ENCODE results near the gene OSCAR. TPM values are rescaled to one million over a fixed set of nuclear protein-coding genes. Genes with fewer than 3 reads are reported as not detected.
A peak's percentile ranks its signal among the peaks of the same experiment; 100 is the strongest.

OSCAR gene
- total and polyA plus RNA-seq, 2 of the 13 experiments (the other 11 are each of a cell fraction or from before 2014, with no cell fraction given), result 1.9 TPM; not detected in 1

GRCh38 chr19:54115109-54116063 lies 14.8 kb upstream of the OSCAR start, which contains the start of the genes PRPF31 and TFPT (continued):
- no peak for TF ChIP-seq ATF6 (CRISPR knock-in tag; conservative IDR thresholded peaks at IDR 0.05)
- TF ChIP-seq ZNF446 (CRISPR knock-in tag; IDR thresholded peaks at IDR 0.05), result no peak
- TF ChIP-seq ZNF281 (CRISPR knock-in tag; IDR thresholded peaks at IDR 0.05; ENCODE audit: borderline replicate concordance), result peak; percentile 81
- no peak for TF ChIP-seq NFKB2 (CRISPR knock-in tag; IDR thresholded peaks at IDR 0.05; ENCODE audit: borderline replicate concordance)
- peak; percentile 66; the same call in 1 of the 2 replicates for TF ChIP-seq NAIF1 (CRISPR knock-in tag; IDR thresholded peaks at IDR 0.05; ENCODE audit: borderline replicate concordance)
- TF ChIP-seq YEATS2 (CRISPR knock-in tag; IDR thresholded peaks at IDR 0.05; ENCODE audit: borderline replicate concordance), result peak; percentile 95
- no peak for TF ChIP-seq KAT2B (IDR thresholded peaks at IDR 0.05; ENCODE audit: borderline replicate concordance, low read depth, low read length)
- peak; percentile 93 for TF ChIP-seq STAT6 (CRISPR knock-in tag; IDR thresholded peaks at IDR 0.05; ENCODE audit: borderline replicate concordance)
- TF ChIP-seq ZBTB14 (CRISPR knock-in tag; IDR thresholded peaks at IDR 0.05), result no peak
- TF ChIP-seq ZNF33B (CRISPR knock-in tag; IDR thresholded peaks at IDR 0.05), result 0 out of 2 replicates have a peak, but pooled peaks have one; percentile 48
- TF ChIP-seq MTERF4 (CRISPR knock-in tag; IDR thresholded peaks at IDR 0.05), result 0 out of 2 replicates have a peak, but pooled peaks have one; percentile 54
- no peak; the same call in 1 of the 2 replicates for TF ChIP-seq ZMAT3 (CRISPR knock-in tag; conservative IDR thresholded peaks at IDR 0.05)
- peak; percentile 57 to 83 for TF ChIP-seq HMGXB4 (CRISPR knock-in tag; IDR thresholded peaks at IDR 0.05; ENCODE audit: borderline replicate concordance in 1 of 2, low read depth in 1 of 2)
- TF ChIP-seq MLLT10 (CRISPR knock-in tag; IDR thresholded peaks at IDR 0.05), result no peak
